Heart left ventricle (tissue), 13 donors: ENCODE measurements around the gene PSMB2.

Experiments
- POLR2A ChIP-seq, 2 donors: fragments of 450-650 bp; IDR thresholded peaks; one replicate each; pipeline ENCODE4 v1.6.1; 2017; ENCODE audit warnings: antibody characterized with exemption in 2 of 2, mild to moderate bottlenecking in 2 of 2, moderate library complexity in 2 of 2
- TF ChIP-seq, protein P1 (sequence below), 12 donors: fragments of 200-600 bp; sonication (generic) in 4 of 12; IDR thresholded peaks; one replicate each; pipeline versions ENCODE4 v1.5.0 to v1.8.0; 2018 to 2022; ENCODE audit warnings: antibody characterized with exemption in 12 of 12, mild to moderate bottlenecking in 5 of 12
- donor health status: ischemic (EF 13 %, LVEDD 7.1; RV severe dilation, severe dysfunction).
- donor health status: DM: no; HTN: yes; CAD: no.
- donor health status: DM: no; HTN: no; CAD: no.
- donor health status: ischemic (EF 25% LVEDD 6.9; RV normal size, moderate dysfunction).
- donor health status: ischemic (EF 25% LVEDD 5.7; RV mildly dilated, moderate dysfunction).
- donor health status: ischemic (EF 35%, LVEDD 5.7; RV mildly dilated, moderate dysfunction).
- donor health status: nonischemic (EF 11% LVEDD 7.7; RV severe dilation, severe dysfunction).
- donor health status: DM: yes; HTN: yes; CAD: no.
- donor health status: PGD.
- donor health status: ischemic (EF 29% LVEDD 5.4; RV normal size, mild dysfunction).
- donor health status: nonischemic (EF 23%, LVEDD 6.1; RV moderate dilation, normal function).

DNA sequence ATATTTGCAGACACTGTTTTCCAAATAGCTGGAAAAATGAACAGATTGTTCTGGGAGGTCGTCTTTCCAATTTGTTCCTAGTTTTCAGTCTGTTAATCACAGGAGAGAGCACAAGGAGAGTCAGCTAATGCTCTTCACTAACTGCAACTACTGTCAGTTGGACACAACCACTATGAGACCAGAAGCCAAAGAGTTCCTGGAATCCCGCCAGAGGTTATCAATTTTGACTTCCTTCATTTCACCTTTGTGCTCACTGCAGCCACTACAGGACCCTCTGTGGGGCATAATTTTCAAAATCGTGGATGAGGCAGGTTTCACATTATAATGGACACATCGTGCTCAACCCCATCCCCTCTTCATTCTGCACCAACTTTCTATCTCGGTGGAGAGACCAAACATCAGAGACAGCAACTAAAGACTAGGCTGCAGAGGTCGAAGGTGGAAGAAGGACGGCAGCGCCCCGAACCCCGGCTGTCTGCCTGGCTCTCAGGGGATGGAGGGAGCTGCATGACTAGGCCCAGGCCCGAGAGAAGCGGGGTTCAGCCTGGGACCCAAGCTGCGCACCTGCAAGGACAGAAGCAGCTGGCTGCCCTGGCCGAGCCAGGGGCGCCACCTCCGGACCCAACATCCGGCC lies 84.7 kb downstream of the PSMB2 start:
- TF ChIP-seq POLR2A (IDR thresholded peaks at IDR 0.05), result no peak
- TF ChIP-seq, protein P1, sequence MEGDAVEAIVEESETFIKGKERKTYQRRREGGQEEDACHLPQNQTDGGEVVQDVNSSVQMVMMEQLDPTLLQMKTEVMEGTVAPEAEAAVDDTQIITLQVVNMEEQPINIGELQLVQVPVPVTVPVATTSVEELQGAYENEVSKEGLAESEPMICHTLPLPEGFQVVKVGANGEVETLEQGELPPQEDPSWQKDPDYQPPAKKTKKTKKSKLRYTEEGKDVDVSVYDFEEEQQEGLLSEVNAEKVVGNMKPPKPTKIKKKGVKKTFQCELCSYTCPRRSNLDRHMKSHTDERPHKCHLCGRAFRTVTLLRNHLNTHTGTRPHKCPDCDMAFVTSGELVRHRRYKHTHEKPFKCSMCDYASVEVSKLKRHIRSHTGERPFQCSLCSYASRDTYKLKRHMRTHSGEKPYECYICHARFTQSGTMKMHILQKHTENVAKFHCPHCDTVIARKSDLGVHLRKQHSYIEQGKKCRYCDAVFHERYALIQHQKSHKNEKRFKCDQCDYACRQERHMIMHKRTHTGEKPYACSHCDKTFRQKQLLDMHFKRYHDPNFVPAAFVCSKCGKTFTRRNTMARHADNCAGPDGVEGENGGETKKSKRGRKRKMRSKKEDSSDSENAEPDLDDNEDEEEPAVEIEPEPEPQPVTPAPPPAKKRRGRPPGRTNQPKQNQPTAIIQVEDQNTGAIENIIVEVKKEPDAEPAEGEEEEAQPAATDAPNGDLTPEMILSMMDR (IDR thresholded peaks at IDR 0.05), result no peak
